PFSK-1 (cell line): Measurements from ENCODE around the gene ABCG8.

Experiments
- POLR2AphosphoS5 ChIP-seq: IDR thresholded peaks from 2 replicates; pipeline ENCODE4 v1.6.1; 2012; ENCODE audit warnings: low read depth, mild to moderate bottlenecking, control low read depth, low read length, moderate library complexity
- SIN3A ChIP-seq: IDR thresholded peaks from 2 replicates; pipeline ENCODE4 v1.6.1; 2012; ENCODE audit warnings: mild to moderate bottlenecking, low read length, moderate library complexity, borderline replicate concordance; ENCODE audit not compliant: insufficient read depth

DNA sequence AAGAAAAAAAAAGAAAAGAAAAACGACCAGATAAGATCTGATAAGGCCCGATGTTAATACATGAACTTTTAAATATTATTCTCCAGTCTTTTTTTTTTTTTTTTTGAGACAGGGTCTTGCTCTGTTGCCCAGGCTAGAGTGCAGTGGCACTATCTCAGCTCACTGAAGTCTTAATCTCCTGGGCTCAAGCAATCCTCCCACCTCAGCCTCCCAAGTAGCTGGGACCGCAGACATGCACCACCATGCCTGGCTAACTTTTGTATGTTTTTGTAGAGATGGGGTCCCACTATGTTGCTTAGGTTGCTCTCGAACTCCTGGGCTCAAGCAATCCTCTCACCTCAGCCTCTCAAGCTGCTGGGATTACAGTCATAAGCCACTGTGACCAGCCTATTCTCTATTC lies 1.7 kb upstream of the ABCG8 start:
- TF ChIP-seq POLR2AphosphoS5 (no peak), SIN3A (no peak)
